Calu3 (cell line): ENCODE measurements around the gene ANKEF1. TPM values are rescaled to one million over a fixed set of nuclear protein-coding genes. Genes with fewer than 3 reads are reported as not detected.
"Not testable (repeated sequence)": the region's sequence is repeated elsewhere in the genome, so short reads cannot be mapped to it uniquely, and the experiment has no call there.

Source experiments
- BruUV-seq: library from RNA; stranded (reverse); fragments of 400-500 nt; replicated peaks from 2 replicates; lab custom pipeline; 2021; lab: Mats Ljungman, UMichigan
- CTCF ChIA-PET: fragments of 300-600 bp; sonication (Branson Sonifier 250); formaldehyde crosslinking; loops from one replicate; lab custom pipeline; 2022; ENCODE audit warnings: antibody characterized with exemption; lab: Charles Lee
- DNase-seq: peaks from one replicate; pipeline ENCODE4 v3.0.0; 2022
- H3K27ac Mint-ChIP-seq: one replicate; pipeline ENCODE4 v1.8.0; 2022; ENCODE audit warnings: mixed read lengths; ENCODE audit not compliant: unreplicated experiment
- H3K27me3 Mint-ChIP-seq: one replicate; pipeline ENCODE4 v1.8.0; 2022; ENCODE audit warnings: mixed read lengths; ENCODE audit not compliant: unreplicated experiment
- H3K36me3 Mint-ChIP-seq: one replicate; pipeline ENCODE4 v1.8.0; 2022; ENCODE audit warnings: mild to moderate bottlenecking, moderate library complexity, mixed read lengths; ENCODE audit not compliant: insufficient read depth, unreplicated experiment
- H3K4me1 Mint-ChIP-seq: one replicate; pipeline ENCODE4 v1.8.0; 2022; ENCODE audit warnings: mild to moderate bottlenecking, low read depth, mixed read lengths; ENCODE audit not compliant: unreplicated experiment
- H3K4me3 Mint-ChIP-seq: one replicate; pipeline ENCODE4 v1.8.0; 2022; ENCODE audit warnings: mild to moderate bottlenecking, low read depth, moderate library complexity, mixed read lengths; ENCODE audit not compliant: unreplicated experiment
- H3K9me3 Mint-ChIP-seq: one replicate; pipeline ENCODE4 v1.8.0; 2022; ENCODE audit warnings: low read depth, mixed read lengths; ENCODE audit not compliant: unreplicated experiment
- CTCF ChIP-seq: fragments of 200-600 bp; IDR thresholded peaks from one replicate; pipeline ENCODE4 v1.8.0; 2022; ENCODE audit warnings: antibody characterized with exemption; ENCODE audit not compliant: unreplicated experiment
- intact Hi-C: fragments of 100-400 bp; cut with micrococcal nuclease; formaldehyde crosslinking; loops from one replicate; pipeline ENCODE4 v1.10.0; 2022; ENCODE audit not compliant: unreplicated experiment
- total RNA-seq: library from RNA; stranded (reverse); gene quantifications from 2 replicates; pipeline ENCODE4 v1.2.3, GENCODE V29; 2022

Gene ANKEF1
- total RNA-seq, 1 experiment from 2014 or later = 9.0 TPM

GRCh38 chr20:10014431-10014830 is 20.4 kb upstream of the ANKEF1 start:
- Mint-ChIP-seq H3K4me3 (no peak overlapping the region), H3K4me1 (no peaks in the 10 kb centered on the region), H3K27me3 (no peaks in the 10 kb centered on the region), H3K36me3 (no peaks in the 10 kb centered on the region), H3K9me3 (no peaks in the 10 kb centered on the region), H3K27ac (no peak overlapping the region)
- DNase-seq = no peak
- CTCF ChIA-PET = no interaction called here
- intact Hi-C loops = no loop called here
- no peak for TF ChIP-seq CTCF
- BruUV-seq = no TSS peak

- BruUV-seq = no TSS peak
These were observed 13.8 kb upstream of the ANKEF1 start for GRCh38 chr20:10020937-10021336.

GRCh38 chr20:10022625-10023024 is 12.2 kb upstream of the ANKEF1 start:
- no TSS peak for BruUV-seq
- Mint-ChIP-seq H3K4me3 (no peak overlapping the region), H3K27me3 (no peaks in the 10 kb centered on the region), H3K9me3 (no peaks in the 10 kb centered on the region), H3K36me3 (no peaks in the 10 kb centered on the region), H3K4me1 (no peaks in the 10 kb centered on the region), H3K27ac (no peak overlapping the region)
- no peak for TF ChIP-seq CTCF
- DNase-seq = no peak
- intact Hi-C loops = no loop called here
- CTCF ChIA-PET = no interaction called here

More at GRCh38 chr20:10020937-10021336, 13.8 kb upstream of the ANKEF1 start:
- Mint-ChIP-seq H3K4me3 (no peak overlapping the region), H3K27me3 (no peaks in the 10 kb centered on the region), H3K4me1 (no peaks in the 10 kb centered on the region), H3K9me3 (no peaks in the 10 kb centered on the region), H3K36me3 (no peaks in the 10 kb centered on the region), H3K27ac (no peak overlapping the region)
- no peak for TF ChIP-seq CTCF
- DNase-seq = no peak
- CTCF ChIA-PET = no interaction called here
- intact Hi-C loops = no loop called here

- no peaks in the 10 kb centered on the region for H3K36me3 Mint-ChIP-seq
- H3K4me3 Mint-ChIP-seq = no peak overlapping the region
- H3K9me3 Mint-ChIP-seq = no peaks in the 10 kb centered on the region
- no TSS peak for BruUV-seq
- CTCF ChIA-PET = no interaction called here
- TF ChIP-seq CTCF = no peak
- H3K4me1 Mint-ChIP-seq = no peaks in the 10 kb centered on the region
- H3K27ac Mint-ChIP-seq = no peak overlapping the region
- H3K27me3 Mint-ChIP-seq = no peaks in the 10 kb centered on the region
- no peak for DNase-seq
- intact Hi-C loops = no loop called here
These were observed 10.9 kb upstream of the ANKEF1 start for GRCh38 chr20:10023911-10024310.

GRCh38 chr20:10031451-10032215 is 3.2 kb upstream of the ANKEF1 start:
- DNase-seq, H3K4me1 Mint-ChIP-seq, H3K4me3 Mint-ChIP-seq, BruUV-seq, H3K27me3 Mint-ChIP-seq, H3K9me3 Mint-ChIP-seq, intact Hi-C loops, H3K27ac Mint-ChIP-seq: not testable (repeated sequence)
- H3K36me3 Mint-ChIP-seq = peaks cover 13% of the 10 kb centered on the region
- CTCF ChIA-PET = interaction anchor here (0.6 kb wide), 1 partner anchor 45 kb away, joined by 3 read pairs; no protein-coding TSS in a partner anchor

GRCh38 chr20:10032269-10032668 is 2.5 kb upstream of the ANKEF1 start:
- H3K36me3 Mint-ChIP-seq = peaks cover 13% of the 10 kb centered on the region
- H3K9me3 Mint-ChIP-seq, H3K4me3 Mint-ChIP-seq, H3K4me1 Mint-ChIP-seq, CTCF ChIA-PET, H3K27ac Mint-ChIP-seq, DNase-seq, H3K27me3 Mint-ChIP-seq, intact Hi-C loops, BruUV-seq: not testable (repeated sequence)
